PC-9 (cell line): ENCODE results near the gene ZSWIM5. TPM values are rescaled to one million over a fixed set of nuclear protein-coding genes. Genes with fewer than 3 reads are reported as not detected.

Source experiments
- BruUV-seq: library from RNA; stranded (reverse); fragments of 400-500 nt; replicated peaks from 2 replicates; lab custom pipeline; 2021; lab: Mats Ljungman, UMichigan
- CTCF ChIA-PET: fragments of 300-600 bp; sonication (Branson Sonifier 250); formaldehyde crosslinking; loops from one replicate; lab custom pipeline; 2022; ENCODE audit warnings: antibody characterized with exemption; lab: Charles Lee
- POLR2A ChIA-PET: fragments of 300-600 bp; sonication (Branson Sonifier 250); formaldehyde crosslinking; loops from one replicate; lab custom pipeline; 2022; ENCODE audit warnings: antibody characterized with exemption; ENCODE audit not compliant: unreplicated experiment; lab: Charles Lee
- DNase-seq, 2 experiments: peaks; one replicate each; pipeline versions ENCODE4 v3.0.0 to v3.0.0-alpha.2; 2015 to 2022; ENCODE audit warnings: mixed read lengths in 1 of 2
- H2AFZ ChIP-seq: fragments of 200-600 bp; sonication (generic); 2 replicates; pipeline ENCODE4 v1.8.1; 2017; ENCODE audit warnings: antibody characterized with exemption
- H3F3A ChIP-seq: fragments of 200-600 bp; sonication (generic); 2 replicates; pipeline ENCODE4 v1.8.1; 2017; ENCODE audit warnings: antibody characterized with exemption, mild to moderate bottlenecking, low read depth; ENCODE audit not compliant: insufficient read depth
- H3K27ac ChIP-seq: fragments of 200-600 bp; sonication (generic); 2 replicates; pipeline ENCODE4 v1.6.1; 2016; ENCODE audit warnings: mixed run types
- H3K27me3 ChIP-seq: fragments of 200-600 bp; sonication (generic); 2 replicates; pipeline ENCODE4 v1.6.1; 2016; ENCODE audit warnings: low read depth, mixed run types; ENCODE audit not compliant: insufficient read depth
- H3K36me3 ChIP-seq: fragments of 200-600 bp; sonication (generic); 2 replicates; pipeline ENCODE4 v1.6.1; 2016; ENCODE audit warnings: low read depth, mixed run types
- H3K4me1 ChIP-seq: fragments of 200-600 bp; sonication (generic); replicated peaks from 2 replicates; pipeline ENCODE4 v1.6.1; 2016; ENCODE audit warnings: mixed run types; ENCODE audit not compliant: insufficient read depth
- H3K4me2 ChIP-seq: fragments of 200-600 bp; sonication (generic); 2 replicates; pipeline ENCODE4 v1.6.1; 2017; ENCODE audit warnings: mixed run types
- H3K4me3 ChIP-seq: fragments of 200-600 bp; sonication (generic); 2 replicates; pipeline ENCODE4 v1.6.1; 2016; ENCODE audit warnings: mixed run types
- H3K79me2 ChIP-seq: fragments of 200-600 bp; sonication (generic); 2 replicates; pipeline ENCODE4 v1.6.1; 2017; ENCODE audit warnings: low read depth, mixed run types
- H3K9me2 ChIP-seq: fragments of 200-600 bp; sonication (generic); 2 replicates; pipeline ENCODE4 v1.8.1; 2017; ENCODE audit warnings: mild to moderate bottlenecking; ENCODE audit not compliant: insufficient read depth
- H3K9me3 ChIP-seq: fragments of 200-600 bp; sonication (generic); 2 replicates; pipeline ENCODE4 v1.8.1; 2016; ENCODE audit warnings: low read depth; ENCODE audit not compliant: insufficient read depth
- H4K20me1 ChIP-seq: fragments of 200-600 bp; sonication (generic); 2 replicates; pipeline ENCODE4 v1.8.1; 2017; ENCODE audit not compliant: insufficient read depth
- EZH2 ChIP-seq: fragments of 200-600 bp; sonication (generic); IDR thresholded peaks from 2 replicates; pipeline ENCODE4 v1.8.0; 2017; ENCODE audit warnings: antibody characterized with exemption, low read depth
- intact Hi-C: fragments of 100-400 bp; cut with micrococcal nuclease; formaldehyde crosslinking; loops from one replicate; pipeline ENCODE4 v1.10.0; 2022; ENCODE audit not compliant: unreplicated experiment
- total RNA-seq: library from RNA; stranded (reverse); gene quantifications from 2 replicates; pipeline ENCODE4 v1.2.3, GENCODE V29; 2021
- TF ChIP-seq, protein P1 (sequence below): fragments of 200-600 bp; sonication (generic); conservative IDR thresholded peaks from 2 replicates; pipeline ENCODE4 v1.6.1; 2017; ENCODE audit warnings: mixed run types, antibody characterized with exemption, mild to moderate bottlenecking, moderate library complexity

Gene ZSWIM5
- total RNA-seq, 1 experiment from 2014 or later: 0.50 TPM

DNA sequence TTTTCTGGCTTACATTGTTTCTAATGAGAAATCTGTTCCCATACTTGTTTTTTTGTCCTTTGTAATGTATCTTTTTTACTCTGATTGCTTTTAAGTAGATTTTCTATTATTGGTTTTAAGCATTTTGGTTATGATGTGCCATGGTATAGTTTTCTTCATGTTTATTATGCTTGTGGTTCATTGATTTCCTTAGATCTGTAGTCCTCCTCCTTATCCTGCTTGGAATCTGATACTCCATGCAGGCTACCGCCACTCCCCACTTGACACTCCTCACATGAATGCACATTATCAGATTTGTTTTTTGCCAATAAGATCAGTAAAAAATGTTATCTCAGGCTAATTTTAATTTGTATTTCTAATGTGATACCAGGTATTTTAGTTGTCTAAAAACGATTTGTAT lies 173.6 kb downstream of the ZSWIM5 start:
- peaks cover 8% of the 10 kb centered on the region; the same call in 1 of the 2 replicates for H3K4me1 ChIP-seq
- no peak overlapping the region for H3K4me2 ChIP-seq
- H2AFZ ChIP-seq: no peak overlapping the region
- no TSS peak for BruUV-seq
- no peaks in the 10 kb centered on the region for H3K9me3 ChIP-seq
- no peaks in the 10 kb centered on the region for H3K27me3 ChIP-seq
- no peaks in the 10 kb centered on the region for H3K9me2 ChIP-seq
- no peaks in the 10 kb centered on the region for H3K79me2 ChIP-seq
- POLR2A ChIA-PET: interaction anchor here (0.6 kb wide), 2 partner anchors 307 to 1215 kb away, joined by 3 to 9 read pairs; partner anchors contain the start of gene RAD54L
- CTCF ChIA-PET: no interaction called here
- H3K4me3 ChIP-seq: no peak overlapping the region
- no peak for TF ChIP-seq EZH2
- TF ChIP-seq, protein P1, sequence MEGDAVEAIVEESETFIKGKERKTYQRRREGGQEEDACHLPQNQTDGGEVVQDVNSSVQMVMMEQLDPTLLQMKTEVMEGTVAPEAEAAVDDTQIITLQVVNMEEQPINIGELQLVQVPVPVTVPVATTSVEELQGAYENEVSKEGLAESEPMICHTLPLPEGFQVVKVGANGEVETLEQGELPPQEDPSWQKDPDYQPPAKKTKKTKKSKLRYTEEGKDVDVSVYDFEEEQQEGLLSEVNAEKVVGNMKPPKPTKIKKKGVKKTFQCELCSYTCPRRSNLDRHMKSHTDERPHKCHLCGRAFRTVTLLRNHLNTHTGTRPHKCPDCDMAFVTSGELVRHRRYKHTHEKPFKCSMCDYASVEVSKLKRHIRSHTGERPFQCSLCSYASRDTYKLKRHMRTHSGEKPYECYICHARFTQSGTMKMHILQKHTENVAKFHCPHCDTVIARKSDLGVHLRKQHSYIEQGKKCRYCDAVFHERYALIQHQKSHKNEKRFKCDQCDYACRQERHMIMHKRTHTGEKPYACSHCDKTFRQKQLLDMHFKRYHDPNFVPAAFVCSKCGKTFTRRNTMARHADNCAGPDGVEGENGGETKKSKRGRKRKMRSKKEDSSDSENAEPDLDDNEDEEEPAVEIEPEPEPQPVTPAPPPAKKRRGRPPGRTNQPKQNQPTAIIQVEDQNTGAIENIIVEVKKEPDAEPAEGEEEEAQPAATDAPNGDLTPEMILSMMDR: no peak
- intact Hi-C loops: no loop called here
- DNase-seq: no peak
- H4K20me1 ChIP-seq: no peaks in the 10 kb centered on the region
- no peaks in the 10 kb centered on the region for H3K36me3 ChIP-seq
- no peak overlapping the region for H3K27ac ChIP-seq
- peaks cover 6% of the 10 kb centered on the region; the same call in 1 of the 2 replicates for H3F3A ChIP-seq

DNA sequence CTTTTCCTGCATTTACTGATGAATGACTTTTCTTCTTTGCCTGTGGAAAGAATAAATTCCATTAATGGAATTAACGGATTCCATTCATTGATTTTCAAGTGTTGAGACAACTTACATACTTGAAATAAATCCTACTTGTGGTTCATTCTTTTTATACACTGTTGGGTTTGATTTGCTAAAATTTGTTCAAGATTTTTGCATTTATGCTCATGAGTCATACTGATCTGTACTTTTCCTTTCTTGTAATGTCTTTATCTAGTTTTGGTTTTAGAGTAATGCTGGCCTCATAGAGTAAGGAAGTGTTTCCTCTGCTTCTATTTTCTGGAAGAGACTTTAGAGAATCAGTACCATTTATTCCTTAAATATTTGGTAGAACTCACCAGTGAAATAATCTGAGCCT lies 180.0 kb downstream of the ZSWIM5 start:
- DNase-seq: no peak
- Histone ChIP-seq H3K27me3 (no peaks in the 10 kb centered on the region), H3K9me3 (0 out of 2 replicates have a peak, but pooled peaks cover 4% of the 10 kb centered on the region), H3K4me2 (no peak overlapping the region), H3K4me3 (no peak overlapping the region), H3K79me2 (no peaks in the 10 kb centered on the region), H3K9me2 (no peaks in the 10 kb centered on the region), H4K20me1 (no peaks in the 10 kb centered on the region), H3K4me1 (no peaks in the 10 kb centered on the region), H3K36me3 (no peaks in the 10 kb centered on the region), H3K27ac (no peak overlapping the region), H2AFZ (no peak overlapping the region; the same call in 1 of the 2 replicates), H3F3A (no peaks in the 10 kb centered on the region)
- POLR2A ChIA-PET: no interaction called here
- BruUV-seq: no TSS peak
- no peak for TF ChIP-seq EZH2
- TF ChIP-seq, protein P1: no peak
- intact Hi-C loops: no loop called here
- CTCF ChIA-PET: no interaction called here

DNA sequence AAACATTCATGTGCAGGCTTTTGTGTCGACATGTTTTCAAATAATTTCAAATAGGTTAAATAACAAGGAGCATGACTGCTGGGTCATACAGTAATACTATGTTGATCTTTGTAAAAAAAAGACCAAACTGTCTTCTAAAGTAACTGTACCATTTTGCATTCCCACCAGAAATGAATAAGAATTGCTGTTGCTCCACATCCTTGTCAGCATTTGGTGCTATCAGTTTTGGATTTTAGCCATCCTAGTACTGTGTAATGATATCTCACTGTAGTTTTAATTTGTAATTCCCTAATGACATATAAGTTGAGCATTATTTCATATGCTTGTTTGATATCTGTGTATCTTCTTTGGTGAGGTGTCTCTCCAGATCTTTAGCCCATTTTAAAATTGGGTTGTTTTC lies 182.7 kb downstream of the ZSWIM5 start:
- no peaks in the 10 kb centered on the region for H3F3A ChIP-seq
- no peak overlapping the region for H3K4me2 ChIP-seq
- ChIA-PET CTCF (no interaction called here), POLR2A (no interaction called here)
- no peaks in the 10 kb centered on the region for H3K79me2 ChIP-seq
- BruUV-seq: no TSS peak
- no peaks in the 10 kb centered on the region for H3K36me3 ChIP-seq
- no peak overlapping the region for H3K4me3 ChIP-seq
- no peak overlapping the region for H2AFZ ChIP-seq
- intact Hi-C loops: no loop called here
- H3K9me3 ChIP-seq: 0 out of 2 replicates have a peak, but pooled peaks cover 4% of the 10 kb centered on the region
- DNase-seq: no peak
- H3K9me2 ChIP-seq: no peaks in the 10 kb centered on the region
- H3K27me3 ChIP-seq: no peaks in the 10 kb centered on the region
- no peaks in the 10 kb centered on the region for H4K20me1 ChIP-seq
- H3K27ac ChIP-seq: no peak overlapping the region
- TF ChIP-seq, protein P1: no peak
- no peak for TF ChIP-seq EZH2
- H3K4me1 ChIP-seq: no peaks in the 10 kb centered on the region
